Erythroblast (primary cell): ENCODE data around the gene SFN.
"Not testable (repeated sequence)": the region's sequence is repeated elsewhere in the genome, so short reads cannot be mapped to it uniquely, and the experiment has no call there.

ENCODE experiments used
- DNase-seq, 2 experiments: peaks; one replicate each; lab custom pipeline; 2025; lab: John Stamatoyannopoulos, UW
- GATA1 ChIP-seq: IDR thresholded peaks from 2 replicates; pipeline ENCODE4 v1.6.1; 2011; ENCODE audit warnings: low read depth, mild to moderate bottlenecking, control low read depth, low read length, moderate library complexity
- POLR2A ChIP-seq: IDR thresholded peaks from 2 replicates; pipeline ENCODE4 v1.6.1; 2011; ENCODE audit warnings: mild to moderate bottlenecking, low read length

The SFN gene

GRCh38 chr1:26864610-26865480 is 1.9 kb downstream of the SFN start:
- TF ChIP-seq POLR2A (peak; percentile 91), GATA1 (no peak)
- peak; percentile 97 to 98 for DNase-seq

GRCh38 chr1:26873097-26873496 is 10.1 kb downstream of the SFN start:
- peak in 1 of 2 experiments; percentile 21 for DNase-seq

GRCh38 chr1:26874896-26875295 is 11.9 kb downstream of the SFN start:
- DNase-seq = no peak
- TF ChIP-seq POLR2A = no peak
- TF ChIP-seq GATA1 = no peak

DNA sequence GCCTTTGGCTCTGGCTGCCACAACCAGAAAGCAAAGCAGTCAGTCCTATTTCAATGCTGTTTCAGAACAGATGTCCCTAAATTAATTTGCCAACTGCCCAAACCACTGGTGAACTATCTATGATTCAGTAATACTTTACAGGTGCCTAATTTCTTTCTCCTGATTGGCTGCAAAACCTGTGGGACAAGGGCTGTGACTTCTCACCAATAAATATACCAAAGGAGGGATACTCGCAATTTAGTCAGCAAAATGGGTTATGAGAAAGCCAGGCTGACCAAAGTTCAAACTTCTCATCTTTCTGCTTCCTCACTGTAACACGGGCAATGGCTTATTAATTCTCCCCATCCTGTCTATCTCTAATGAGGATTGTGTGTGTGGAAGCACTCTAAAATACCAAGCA is 14.4 kb downstream of the SFN start:
- no peak for DNase-seq
- TF ChIP-seq POLR2A (no peak), GATA1 (no peak)

DNA sequence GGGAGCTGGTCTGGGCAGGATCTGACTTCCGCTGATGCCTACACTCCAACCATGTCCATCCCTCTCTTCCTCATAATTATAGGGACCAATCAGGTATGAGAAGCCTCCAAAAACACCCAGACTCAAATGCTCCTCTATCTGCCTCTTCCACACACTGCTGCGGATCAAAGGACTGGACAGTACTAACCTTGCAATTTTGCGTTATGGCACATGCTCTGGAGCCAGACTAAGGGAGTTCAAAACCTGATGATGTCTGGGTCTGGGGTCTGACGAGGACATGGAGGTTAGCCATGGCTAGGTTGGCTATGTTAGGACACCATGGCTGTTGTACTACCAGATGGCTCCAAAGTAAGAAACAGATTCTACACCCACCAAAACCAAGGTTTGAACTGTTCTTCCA is 16.8 kb downstream of the SFN start:
- DNase-seq = no peak
- TF ChIP-seq GATA1 = no peak
- TF ChIP-seq POLR2A = no peak

GRCh38 chr1:26881611-26882010 is 18.7 kb downstream of the SFN start:
- DNase-seq = not testable (repeated sequence)

DNA sequence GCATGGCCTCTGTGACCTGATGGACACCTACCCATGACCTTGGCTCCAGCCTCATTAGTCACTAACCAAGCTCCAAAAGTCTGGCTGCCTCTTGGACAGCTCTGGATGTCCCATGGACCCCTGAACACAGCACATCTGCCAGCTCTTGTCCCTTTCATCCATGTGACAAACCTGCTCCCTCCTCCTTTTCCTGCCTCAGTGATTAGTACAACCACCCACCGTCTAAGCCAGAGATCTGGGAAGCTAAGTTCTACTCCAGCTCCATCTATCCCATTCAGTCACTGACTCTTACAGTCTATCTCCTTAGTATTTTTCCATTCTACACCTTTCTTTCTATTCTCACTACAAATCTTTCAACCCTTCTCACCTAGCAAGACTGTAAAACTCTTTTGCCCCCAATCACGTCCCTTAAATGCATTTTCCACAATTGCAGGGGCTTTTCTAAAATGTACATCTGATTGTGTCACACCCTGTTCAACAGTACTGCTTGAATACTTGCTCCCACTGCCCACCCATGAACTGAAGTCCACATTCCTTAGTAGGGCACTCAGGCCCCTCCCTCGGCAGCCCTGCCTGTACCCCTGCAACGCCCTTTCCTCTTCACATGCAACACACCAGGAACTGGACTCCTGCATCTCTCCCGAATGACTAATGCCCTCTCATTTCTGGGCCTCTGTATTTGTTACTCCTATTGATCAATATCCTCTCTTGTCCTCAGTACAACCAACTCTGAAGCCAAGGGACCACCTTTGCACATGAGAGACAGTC is 19.9 kb downstream of the SFN start:
- TF ChIP-seq POLR2A = no peak
- no peak for TF ChIP-seq GATA1
- no peak for DNase-seq

DNA sequence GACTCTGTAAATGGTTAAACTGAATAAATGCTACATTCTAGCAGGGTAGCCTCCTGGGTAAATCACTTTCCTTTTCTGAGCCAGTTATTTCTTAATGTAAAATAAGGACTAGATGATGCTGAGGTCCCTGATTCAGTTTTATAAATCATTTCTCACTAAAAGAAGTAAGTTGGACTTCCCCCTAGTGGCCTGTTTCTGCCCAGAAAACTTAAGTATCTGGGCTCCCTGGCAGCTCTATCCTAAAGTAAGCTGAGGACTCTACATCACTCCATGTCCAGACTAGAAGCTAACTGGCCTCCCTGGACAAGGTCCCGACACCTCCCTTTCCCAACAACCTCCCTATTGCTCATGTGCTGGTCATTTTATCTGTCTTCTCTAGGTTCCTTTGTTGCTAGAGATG is 24.2 kb downstream of the SFN start:
- peak in 1 of 2 experiments; percentile 53 for DNase-seq
- TF ChIP-seq GATA1 = no peak
- TF ChIP-seq POLR2A = no peak

- no peak for DNase-seq
- TF ChIP-seq POLR2A (no peak), GATA1 (no peak)
Measured at GRCh38 chr1:26888231-26888630, 25.3 kb downstream of the SFN start.

DNA sequence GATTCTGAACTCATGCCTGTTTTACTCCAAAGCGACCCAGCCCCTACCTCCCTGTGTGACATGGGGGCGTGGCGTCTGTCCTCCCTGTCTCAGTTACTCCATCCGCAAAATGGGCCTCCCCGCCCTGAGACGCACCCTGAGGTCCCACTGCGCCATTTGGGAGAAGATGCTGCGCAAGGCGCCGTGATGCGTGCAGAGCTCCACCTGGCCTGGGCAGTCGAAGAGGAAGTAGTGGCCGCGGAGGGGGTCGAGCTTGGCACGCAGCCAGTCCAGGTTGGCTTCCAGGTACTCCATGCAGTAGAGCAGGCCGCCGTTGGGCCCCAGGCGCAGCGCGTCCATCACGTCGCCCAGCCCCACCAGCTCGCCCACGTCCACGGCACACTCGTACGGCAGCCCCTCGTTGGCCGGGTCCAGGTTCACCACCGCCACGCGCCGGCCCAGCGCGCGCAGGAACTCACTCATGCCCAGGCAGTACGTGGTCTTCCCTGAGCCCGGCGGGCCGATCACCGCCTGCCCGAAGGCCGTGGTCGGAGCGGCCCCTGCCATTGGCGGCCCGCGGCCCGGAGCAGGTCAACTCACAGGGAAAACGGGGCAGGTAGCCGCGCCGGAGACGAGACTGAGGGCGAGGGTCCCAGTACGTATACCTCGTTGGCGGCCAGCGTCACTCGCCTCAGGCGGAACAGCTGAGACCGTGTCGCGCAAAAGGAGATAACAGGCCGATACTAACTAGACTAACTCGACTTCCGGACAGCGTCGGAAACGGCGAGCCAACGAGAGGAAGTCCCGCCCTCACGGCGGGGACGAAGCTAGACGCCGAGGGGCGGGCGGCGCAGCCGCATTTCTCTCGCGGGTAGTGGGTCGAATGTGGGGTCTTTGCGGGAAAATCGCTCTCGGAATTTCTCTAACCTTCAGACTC is 26.9 kb downstream of the SFN start, which contains the start of gene GPN2:
GPN2 (minus strand) TSS at position 733 of the 916 bp plus-strand sequence; CDS start at position 546, 187 bp downstream.
- TF ChIP-seq GATA1 (no peak), POLR2A (peak; percentile 96)
- DNase-seq = peak; percentile 92 to 93

- DNase-seq = no peak
- TF ChIP-seq GATA1 (no peak), POLR2A (no peak)
Measured at GRCh38 chr1:26890467-26890796, 27.5 kb downstream of the SFN start.

- TF ChIP-seq POLR2A = no peak
- TF ChIP-seq GATA1 = no peak
- DNase-seq = no peak
Measured at GRCh38 chr1:26894263-26894662, 31.3 kb downstream of the SFN start.

- TF ChIP-seq POLR2A = no peak
- no peak for TF ChIP-seq GATA1
- no peak for DNase-seq
Measured at GRCh38 chr1:26897351-26897750, 34.4 kb downstream of the SFN start.
